Loucy (cell line): Measurements from ENCODE around the gene P2RX1.

ENCODE experiments used
- EZH2phosphoT487 ChIP-seq: fragments of 200-600 bp; IDR thresholded peaks from 2 replicates; pipeline ENCODE4 v1.6.1; 2018; ENCODE audit warnings: antibody characterized with exemption, mild to moderate bottlenecking, moderate library complexity, borderline replicate concordance
- TF ChIP-seq, protein P1 (sequence below): fragments of 200-600 bp; sonication (generic); conservative IDR thresholded peaks from 2 replicates; pipeline ENCODE4 v1.5.1; 2014; ENCODE audit warnings: mild to moderate bottlenecking, antibody characterized with exemption, low read length

DNA sequence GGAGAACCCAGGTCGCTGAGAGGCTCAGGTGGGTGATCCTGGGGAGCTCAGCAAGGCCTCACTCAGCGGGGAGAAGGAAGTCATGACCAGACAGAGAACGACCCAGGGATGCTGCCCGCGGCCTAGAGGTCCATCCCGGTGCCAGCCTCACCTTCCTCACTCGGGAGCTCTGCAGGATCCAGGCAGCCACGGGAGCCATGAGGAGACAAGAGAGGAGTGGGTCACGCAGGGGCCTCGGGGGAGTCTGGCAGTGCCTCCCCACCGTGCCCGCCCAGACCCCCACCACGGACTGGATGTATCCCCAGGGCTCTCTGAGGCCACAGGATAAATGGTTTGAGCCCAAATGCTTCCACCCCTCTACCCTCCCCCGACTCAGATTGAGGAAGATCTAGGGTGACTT is 37.3 kb upstream of the P2RX1 start:
- TF ChIP-seq EZH2phosphoT487 = no peak
- TF ChIP-seq, protein P1, sequence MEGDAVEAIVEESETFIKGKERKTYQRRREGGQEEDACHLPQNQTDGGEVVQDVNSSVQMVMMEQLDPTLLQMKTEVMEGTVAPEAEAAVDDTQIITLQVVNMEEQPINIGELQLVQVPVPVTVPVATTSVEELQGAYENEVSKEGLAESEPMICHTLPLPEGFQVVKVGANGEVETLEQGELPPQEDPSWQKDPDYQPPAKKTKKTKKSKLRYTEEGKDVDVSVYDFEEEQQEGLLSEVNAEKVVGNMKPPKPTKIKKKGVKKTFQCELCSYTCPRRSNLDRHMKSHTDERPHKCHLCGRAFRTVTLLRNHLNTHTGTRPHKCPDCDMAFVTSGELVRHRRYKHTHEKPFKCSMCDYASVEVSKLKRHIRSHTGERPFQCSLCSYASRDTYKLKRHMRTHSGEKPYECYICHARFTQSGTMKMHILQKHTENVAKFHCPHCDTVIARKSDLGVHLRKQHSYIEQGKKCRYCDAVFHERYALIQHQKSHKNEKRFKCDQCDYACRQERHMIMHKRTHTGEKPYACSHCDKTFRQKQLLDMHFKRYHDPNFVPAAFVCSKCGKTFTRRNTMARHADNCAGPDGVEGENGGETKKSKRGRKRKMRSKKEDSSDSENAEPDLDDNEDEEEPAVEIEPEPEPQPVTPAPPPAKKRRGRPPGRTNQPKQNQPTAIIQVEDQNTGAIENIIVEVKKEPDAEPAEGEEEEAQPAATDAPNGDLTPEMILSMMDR = no peak
